B cell (primary cell): ENCODE results near the gene CCDC85C. TPM values are rescaled to one million over a fixed set of nuclear protein-coding genes. Genes with fewer than 3 reads are reported as not detected.
A peak's percentile ranks its signal among the peaks of the same experiment; 100 is the strongest.

Experiments used
- ATAC-seq: fragments of 200-7000 bp; cut with Tn5 transposase; one replicate; pipeline ENCODE4 v1.10.0; 2021; ENCODE audit warnings: low read depth, mild to moderate bottlenecking, moderate number of reproducible peaks, moderate library complexity
- CTCF ChIA-PET: fragments of 350-600 bp; sonication (Branson Sonifier 250); formaldehyde crosslinking; loops from one replicate; lab custom pipeline; 2021; ENCODE audit warnings: antibody characterized with exemption, inconsistent platforms; lab: Charles Lee
- POLR2A ChIA-PET: fragments of 350-600 bp; sonication (Branson Sonifier 250); formaldehyde crosslinking; loops from one replicate; lab custom pipeline; 2021; ENCODE audit warnings: antibody characterized with exemption; lab: Charles Lee
- DNase-seq: peaks from one replicate; pipeline ENCODE4 v3.0.0; 2013
- H2AFZ ChIP-seq: 2 replicates; pipeline ENCODE4 v1.6.1; 2012; ENCODE audit warnings: mild to moderate bottlenecking, low read depth, low read length; ENCODE audit not compliant: insufficient read depth, poor library complexity, severe bottlenecking
- H3K27ac ChIP-seq, 2 donors: 1 replicate in 1 of 2; 2 replicates in 1 of 2; pipeline ENCODE4 v1.5.1; 2012 to 2013; ENCODE audit warnings: low read length in 2 of 2, mild to moderate bottlenecking in 2 of 2, moderate library complexity in 1 of 2
- H3K27me3 ChIP-seq, 4 experiments: fragments of 200-600 bp in 1 of 4; sonication (generic) in 1 of 4; replicated peaks in 1 of 4; 1 replicate in 2 of 4; 2 replicates in 2 of 4; pipeline versions ENCODE4 v1.6.1 to v1.7.0; 2013 to 2016; ENCODE audit warnings: low read length in 3 of 4, mild to moderate bottlenecking in 2 of 4, mixed read lengths in 1 of 4, moderate library complexity in 1 of 4; ENCODE audit not compliant: insufficient read depth in 4 of 4, control insufficient read depth in 3 of 4; ENCODE audit errors: control extremely low read depth in 1 of 4
- H3K36me3 ChIP-seq, 2 experiments: replicated peaks in 1 of 2; 1 replicate in 1 of 2; 2 replicates in 1 of 2; pipeline versions ENCODE4 v1.6.1 to v1.7.1; 2013; ENCODE audit warnings: low read length in 1 of 2; ENCODE audit not compliant: insufficient read depth in 2 of 2, control insufficient read depth in 1 of 2; ENCODE audit errors: control extremely low read depth in 1 of 2, extremely low read depth in 1 of 2
- H3K4me1 ChIP-seq, 2 donors: fragments of 200-600 bp in 1 of 2; sonication (generic) in 1 of 2; 1 replicate in 1 of 2; 2 replicates in 1 of 2; pipeline versions ENCODE4 v1.5.1 to v1.6.1; 2013 to 2017; ENCODE audit warnings: low read length in 2 of 2; ENCODE audit not compliant: control insufficient read depth in 2 of 2, insufficient read depth in 2 of 2
- H3K4me2 ChIP-seq: replicated peaks from 2 replicates; pipeline ENCODE3; 2012; ENCODE audit warnings: mild to moderate bottlenecking, low read depth, low read length; ENCODE audit not compliant: poor library complexity, severe bottlenecking
- H3K4me3 ChIP-seq, 5 experiments: fragments of 200-600 bp in 1 of 5; sonication (generic) in 1 of 5; 1 replicate in 3 of 5; 2 replicates in 2 of 5; pipeline versions ENCODE4 v1.5.1 to v1.7.0; 2011 to 2016; ENCODE audit warnings: low read length in 4 of 5, mild to moderate bottlenecking in 4 of 5, low read depth in 2 of 5, control low read depth in 1 of 5, moderate library complexity in 1 of 5; ENCODE audit not compliant: insufficient read depth in 1 of 5; ENCODE audit errors: control extremely low read depth in 1 of 5, extremely low read depth in 1 of 5
- H3K79me2 ChIP-seq: fragments of 200-600 bp; sonication (generic); one replicate; pipeline ENCODE4 v1.6.0; 2016; ENCODE audit warnings: low read length; ENCODE audit not compliant: control insufficient read depth, insufficient read depth
- H3K9ac ChIP-seq: fragments of 200-600 bp; sonication (generic); 2 replicates; pipeline ENCODE4 v1.6.1; 2017; ENCODE audit warnings: mild to moderate bottlenecking, low read length, moderate library complexity
- H3K9me3 ChIP-seq, 3 donors: one replicate each; pipeline versions ENCODE4 v1.6.1 to v1.7.1; 2013; ENCODE audit warnings: low read length in 2 of 3; ENCODE audit not compliant: control insufficient read depth in 2 of 3, insufficient read depth in 1 of 3; ENCODE audit errors: control extremely low read depth in 1 of 3
- H4K20me1 ChIP-seq: 2 replicates; pipeline ENCODE4 v1.6.0; 2012; ENCODE audit warnings: mild to moderate bottlenecking, low read length; ENCODE audit not compliant: insufficient read depth, control insufficient read depth, poor library complexity, severe bottlenecking
- H3K27ac Mint-ChIP-seq: one replicate; pipeline ENCODE4 v1.8.0; 2021; ENCODE audit warnings: mixed read lengths
- H3K27me3 Mint-ChIP-seq: one replicate; pipeline ENCODE4 v1.8.0; 2021; ENCODE audit warnings: mixed read lengths
- H3K4me1 Mint-ChIP-seq: one replicate; pipeline ENCODE4 v1.8.0; 2021; ENCODE audit warnings: mixed read lengths
- H3K4me3 Mint-ChIP-seq: one replicate; pipeline ENCODE4 v1.8.0; 2021; ENCODE audit warnings: mixed read lengths
- H3K9me3 Mint-ChIP-seq: one replicate; pipeline ENCODE4 v1.8.0; 2022; ENCODE audit warnings: mixed read lengths; ENCODE audit not compliant: insufficient read depth
- CTCF ChIP-seq: fragments of 200-600 bp; IDR thresholded peaks from one replicate; pipeline ENCODE4 v1.8.0; 2022; ENCODE audit warnings: antibody characterized with exemption, mild to moderate bottlenecking
- EZH2 ChIP-seq: IDR thresholded peaks from 2 replicates; pipeline ENCODE4 v1.6.1; 2012; ENCODE audit warnings: borderline replicate concordance, low read depth, mild to moderate bottlenecking, moderate library complexity, low read length; ENCODE audit not compliant: insufficient read depth, poor library complexity, severe bottlenecking
- WGBS: methylation state at CpG from one replicate; pipeline ENCODE4 v1.1.5; 2013; ENCODE audit warnings: missing lambda C conversion rate; ENCODE audit not compliant: insufficient coverage; 5-methylcytosine and 5-hydroxymethylcytosine counted together
- intact Hi-C: fragments of 100-400 bp; cut with micrococcal nuclease; formaldehyde crosslinking; loops from one replicate; pipeline ENCODE4 v1.10.0; 2022
- polyA plus RNA-seq: library from polyadenylated mRNA; depleted of rRNA; stranded (reverse); fragments of >200 nt; gene quantifications from 2 replicates; pipeline ENCODE4 v1.2.3, GENCODE V29; 2012
- total RNA-seq, 2 donors: library from RNA; stranded (reverse); fragments of 120-200 nt in 1 of 2; gene quantifications; 1 replicate in 1 of 2; 2 replicates in 1 of 2; pipeline versions ENCODE4 v1.2.3 to v1.2.4, GENCODE V29; 2013 to 2022

The CCDC85C gene
- total and polyA plus RNA-seq, 2 donors (not counting 1 experiment from before 2014, with no cell fraction given) = 0.52 to 2.7 TPM

- DNase-seq (no peak), ATAC-seq (peak; percentile 33)
- Mint-ChIP-seq H3K9me3 (no peaks in the 10 kb centered on the region), H3K27ac (no peak overlapping the region), H3K4me3 (no peak overlapping the region), H3K27me3 (no peaks in the 10 kb centered on the region), H3K4me1 (peaks cover 11% of the 10 kb centered on the region)
- Histone ChIP-seq H3K79me2 (no peaks in the 10 kb centered on the region), H3K4me1 (peaks cover 0 to 8% of the 10 kb centered on the region in 2 donors), H3K9me3 (no peaks in the 10 kb centered on the region), H3K27ac (no peak overlapping the region), H3K9ac (no peak overlapping the region), H4K20me1 (no peaks in the 10 kb centered on the region), H2AFZ (no peak overlapping the region), H3K36me3 (no peaks in the 10 kb centered on the region), H3K4me3 (no peak overlapping the region), H3K4me2 (peak overlapping the region; percentile 15), H3K27me3 (no peaks in the 10 kb centered on the region)
- POLR2A ChIA-PET = no interaction called here
- CTCF ChIA-PET = no interaction called here
- intact Hi-C loops = no loop called here
- 20% methylated on average over 15 of the region's 16 CpGs for WGBS
- TF ChIP-seq EZH2 = no peak
- no peak for TF ChIP-seq CTCF
These were observed 31.0 kb downstream of the CCDC85C start for GRCh38 chr14:99573000-99573330.

GRCh38 chr14:99572173-99572999, 31.6 kb downstream of the CCDC85C start:
- ChIA-PET POLR2A (no interaction called here), CTCF (no interaction called here)
- Histone ChIP-seq H4K20me1 (no peaks in the 10 kb centered on the region), H3K9me3 (no peaks in the 10 kb centered on the region), H3K4me3 (no peak overlapping the region), H3K27ac (no peak overlapping the region), H3K4me2 (peak overlapping the region; percentile 15), H3K79me2 (no peaks in the 10 kb centered on the region), H3K9ac (no peak overlapping the region), H2AFZ (no peak overlapping the region), H3K27me3 (no peaks in the 10 kb centered on the region), H3K36me3 (no peaks in the 10 kb centered on the region), H3K4me1 (peaks cover 0 to 8% of the 10 kb centered on the region in 2 donors)
- Mint-ChIP-seq H3K4me3 (no peak overlapping the region), H3K27me3 (no peaks in the 10 kb centered on the region), H3K9me3 (no peaks in the 10 kb centered on the region), H3K27ac (no peak overlapping the region), H3K4me1 (peaks cover 11% of the 10 kb centered on the region)
- WGBS = 84% methylated on average over 18 of the region's 18 CpGs
- no peak for DNase-seq
- TF ChIP-seq CTCF (no peak), EZH2 (no peak)
- intact Hi-C loops = no loop called here
- ATAC-seq = no peak
